ENCODE data around the gene QTRT2. TPM values are rescaled to one million over a fixed set of nuclear protein-coding genes. Genes with fewer than 3 reads are reported as not detected.

Gene QTRT2
- total RNA-seq, 2 experiments from 2014 or later, result 44.6 to 46.5 TPM

GRCh38 chr3:114071786-114072185 is 15.2 kb downstream of the QTRT2 start:
- ChIA-PET POLR2A (no interaction called here), CTCF (no interaction called here)

GRCh38 chr3:114076711-114077110 is 20.2 kb downstream of the QTRT2 start:
- POLR2A ChIA-PET, result no interaction called here
- CTCF ChIA-PET, result no interaction called here

GRCh38 chr3:114078126-114078525 is 21.6 kb downstream of the QTRT2 start:
- ChIA-PET CTCF (no interaction called here), POLR2A (no interaction called here)

- CTCF ChIA-PET, result no interaction called here
Measured at GRCh38 chr3:114079761-114080160, 23.2 kb downstream of the QTRT2 start.

GRCh38 chr3:114080201-114080600 is 23.7 kb downstream of the QTRT2 start:
- CTCF ChIA-PET, result no interaction called here
- POLR2A ChIA-PET, result interaction anchor here (0.5 kb wide), 1 partner anchor 332 kb away, joined by 3 read pairs; no protein-coding TSS in a partner anchor

More at GRCh38 chr3:114079761-114080160, 23.2 kb downstream of the QTRT2 start:
- POLR2A ChIA-PET, result interaction anchor here (0.5 kb wide), 1 partner anchor 331 kb away, joined by 3 read pairs; no protein-coding TSS in a partner anchor

- ChIA-PET CTCF (no interaction called here), POLR2A (no interaction called here)
Measured at GRCh38 chr3:114081037-114081436, 24.5 kb downstream of the QTRT2 start.

- ChIA-PET POLR2A (no interaction called here), CTCF (interaction anchor here (0.6 kb wide), 1 partner anchor 17 kb away, joined by 3 read pairs; no protein-coding TSS in a partner anchor)
Measured at GRCh38 chr3:114083112-114083511, 26.6 kb downstream of the QTRT2 start.

GRCh38 chr3:114086356-114086755 is 29.8 kb downstream of the QTRT2 start:
- ChIA-PET CTCF (no interaction called here), POLR2A (no interaction called here)

- CTCF ChIA-PET, result no interaction called here
- POLR2A ChIA-PET, result no interaction called here
Measured at GRCh38 chr3:114089675-114090074, 33.1 kb downstream of the QTRT2 start.

GRCh38 chr3:114092151-114093015 is 35.8 kb downstream of the QTRT2 start:
- ChIA-PET CTCF (interaction anchor here (0.7 kb wide), 1 partner anchor 251 kb away, joined by 3 read pairs; no protein-coding TSS in a partner anchor), POLR2A (no interaction called here)

GRCh38 chr3:114093016-114093380 is 36.5 kb downstream of the QTRT2 start:
- CTCF ChIA-PET, result interaction anchor here (0.7 kb wide), 1 partner anchor 250 kb away, joined by 3 read pairs; no protein-coding TSS in a partner anchor
- POLR2A ChIA-PET, result no interaction called here

- CTCF ChIA-PET, result no interaction called here
- POLR2A ChIA-PET, result no interaction called here
Measured at GRCh38 chr3:114093596-114093995, 37.1 kb downstream of the QTRT2 start.

- POLR2A ChIA-PET, result no interaction called here
- CTCF ChIA-PET, result no interaction called here
Measured at GRCh38 chr3:114095796-114096195, 39.3 kb downstream of the QTRT2 start.

GRCh38 chr3:114101101-114101500 is 44.6 kb downstream of the QTRT2 start:
- ChIA-PET POLR2A (no interaction called here), CTCF (no interaction called here)

GRCh38 chr3:114103181-114103580 is 46.6 kb downstream of the QTRT2 start:
- POLR2A ChIA-PET, result no interaction called here
- CTCF ChIA-PET, result interaction anchor here (1.0 kb wide), 1 partner anchor 39 kb away, joined by 5 read pairs; no protein-coding TSS in a partner anchor

- CTCF ChIA-PET, result interaction anchor here (0.6 to 1.0 kb wide), 2 partner anchors 38 to 54 kb away, joined by 5 read pairs; no protein-coding TSS in a partner anchor
- POLR2A ChIA-PET, result no interaction called here
Measured at GRCh38 chr3:114103858-114104257, 47.3 kb downstream of the QTRT2 start.

- POLR2A ChIA-PET, result no interaction called here
- CTCF ChIA-PET, result interaction anchor here (0.6 kb wide), 1 partner anchor 54 kb away, joined by 5 read pairs; no protein-coding TSS in a partner anchor
Measured at GRCh38 chr3:114104414-114104813, 47.9 kb downstream of the QTRT2 start.

- CTCF ChIA-PET, result no interaction called here
- POLR2A ChIA-PET, result no interaction called here
Measured at GRCh38 chr3:114108137-114108536, 51.6 kb downstream of the QTRT2 start.

GRCh38 chr3:114110439-114110838 is 53.9 kb downstream of the QTRT2 start:
- CTCF ChIA-PET, result no interaction called here
- POLR2A ChIA-PET, result no interaction called here

- ChIA-PET CTCF (no interaction called here), POLR2A (no interaction called here)
Measured at GRCh38 chr3:114111060-114111770, 54.7 kb downstream of the QTRT2 start.

- POLR2A ChIA-PET, result no interaction called here
- CTCF ChIA-PET, result no interaction called here
Measured at GRCh38 chr3:114112696-114113095, 56.2 kb downstream of the QTRT2 start.

Data from activated CD8-positive, alpha-beta memory T cell treated with anti-CD3 and anti-CD28 coated beads for 36 hours (primary cell).